ENCODE results near the gene INSIG1. TPM values are rescaled to one million over a fixed set of nuclear protein-coding genes. Genes with fewer than 3 reads are reported as not detected.

Gene INSIG1
- total and polyA plus RNA-seq, 8 donors = 13.5 to 170 (median 21.4) TPM

DNA sequence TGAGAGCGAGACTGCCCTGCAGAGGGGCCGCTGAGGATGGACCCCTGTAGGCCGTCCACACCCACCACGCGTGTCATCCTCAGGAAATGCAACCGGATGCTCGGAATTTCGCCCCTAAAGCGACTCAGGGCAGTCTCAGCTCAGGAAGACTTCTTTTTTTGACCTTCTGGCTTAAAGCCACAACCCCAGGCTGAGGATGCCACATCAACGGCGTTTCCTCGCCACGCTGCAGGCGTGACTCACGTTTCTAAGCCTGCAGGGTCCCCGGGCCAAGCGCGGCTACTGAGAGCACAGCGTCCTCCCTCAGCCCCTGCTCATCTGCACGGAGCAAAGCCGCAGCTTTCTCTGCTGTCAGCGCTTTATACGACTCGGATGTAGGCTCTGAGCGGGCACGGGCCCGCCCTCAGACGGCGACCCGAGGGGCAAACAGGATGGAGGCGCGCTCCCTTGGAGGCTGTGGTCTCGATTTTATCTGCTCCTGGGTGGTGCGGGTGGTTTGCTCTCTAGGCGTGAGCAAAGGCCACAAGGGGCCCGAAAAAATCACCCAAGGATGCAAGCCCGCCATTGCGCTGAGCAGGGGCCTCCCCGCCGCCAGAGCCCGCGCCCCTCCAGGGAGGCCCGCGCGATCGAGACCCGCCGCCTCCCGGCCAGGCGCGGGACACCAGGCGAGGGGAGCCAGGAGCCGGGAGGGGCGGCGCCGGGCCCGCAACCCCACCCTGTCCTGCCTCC, 726 bp upstream of the INSIG1 start:
- ATAC-seq (peak; percentile 41), DNase-seq (peak; percentile 34 to 91 (median 56))
- peaks cover 0 to 41% of the 10 kb centered on the region in 2 donors for H3K4me1 ChIP-seq
- H3K9me3 ChIP-seq = no peaks in the 10 kb centered on the region
- TF ChIP-seq, protein P1, sequence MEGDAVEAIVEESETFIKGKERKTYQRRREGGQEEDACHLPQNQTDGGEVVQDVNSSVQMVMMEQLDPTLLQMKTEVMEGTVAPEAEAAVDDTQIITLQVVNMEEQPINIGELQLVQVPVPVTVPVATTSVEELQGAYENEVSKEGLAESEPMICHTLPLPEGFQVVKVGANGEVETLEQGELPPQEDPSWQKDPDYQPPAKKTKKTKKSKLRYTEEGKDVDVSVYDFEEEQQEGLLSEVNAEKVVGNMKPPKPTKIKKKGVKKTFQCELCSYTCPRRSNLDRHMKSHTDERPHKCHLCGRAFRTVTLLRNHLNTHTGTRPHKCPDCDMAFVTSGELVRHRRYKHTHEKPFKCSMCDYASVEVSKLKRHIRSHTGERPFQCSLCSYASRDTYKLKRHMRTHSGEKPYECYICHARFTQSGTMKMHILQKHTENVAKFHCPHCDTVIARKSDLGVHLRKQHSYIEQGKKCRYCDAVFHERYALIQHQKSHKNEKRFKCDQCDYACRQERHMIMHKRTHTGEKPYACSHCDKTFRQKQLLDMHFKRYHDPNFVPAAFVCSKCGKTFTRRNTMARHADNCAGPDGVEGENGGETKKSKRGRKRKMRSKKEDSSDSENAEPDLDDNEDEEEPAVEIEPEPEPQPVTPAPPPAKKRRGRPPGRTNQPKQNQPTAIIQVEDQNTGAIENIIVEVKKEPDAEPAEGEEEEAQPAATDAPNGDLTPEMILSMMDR (IDR thresholded peaks at IDR 0.05) = peak; percentile 21 to 53
- peaks cover 0 to 15% of the 10 kb centered on the region in 2 donors for H3K36me3 ChIP-seq
- peak overlapping the region; percentile 92 to 95 for H3K27ac ChIP-seq
- no peaks in the 10 kb centered on the region for H3K27me3 ChIP-seq
- intact Hi-C loops (cut with DNase I) = no loop called here
- H3K4me3 ChIP-seq = peak overlapping the region; percentile 52 to 95

DNA sequence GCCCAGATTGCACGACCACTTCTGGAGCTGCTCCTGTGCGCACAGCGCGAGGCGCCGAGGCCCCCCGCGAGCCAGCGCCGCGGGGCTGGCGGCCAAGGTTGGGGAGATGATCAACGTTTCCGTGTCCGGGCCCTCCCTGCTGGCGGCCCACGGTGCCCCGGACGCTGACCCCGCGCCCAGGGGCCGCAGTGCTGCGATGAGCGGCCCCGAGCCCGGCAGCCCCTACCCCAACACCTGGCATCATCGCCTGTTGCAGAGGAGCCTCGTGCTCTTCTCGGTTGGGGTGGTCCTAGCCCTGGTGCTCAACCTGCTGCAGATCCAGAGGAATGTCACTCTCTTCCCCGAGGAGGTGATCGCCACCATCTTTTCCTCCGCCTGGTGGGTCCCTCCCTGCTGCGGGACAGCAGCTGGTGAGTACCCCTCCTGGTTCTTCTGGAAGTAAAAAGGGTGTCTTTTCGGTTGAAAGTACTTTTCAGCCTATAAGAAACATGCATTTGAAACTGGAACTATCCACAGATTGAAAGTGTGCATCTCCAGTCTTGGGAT, 683 bp downstream of the INSIG1 start:
- H3K27ac ChIP-seq = peak overlapping the region; percentile 92 to 95
- H3K36me3 ChIP-seq = peaks cover 0 to 29% of the 10 kb centered on the region in 2 donors
- peak in 2 of 4 donors; percentile 10 to 84 for DNase-seq
- intact Hi-C loops (cut with DNase I) = no loop called here
- ATAC-seq = peak; percentile 1
- H3K27me3 ChIP-seq = no peaks in the 10 kb centered on the region
- no peaks in the 10 kb centered on the region for H3K9me3 ChIP-seq
- TF ChIP-seq, protein P1 (IDR thresholded peaks at IDR 0.05) = no peak
- H3K4me3 ChIP-seq = peak overlapping the region; percentile 82 to 95
- peaks cover 0 to 54% of the 10 kb centered on the region in 2 donors for H3K4me1 ChIP-seq

DNA sequence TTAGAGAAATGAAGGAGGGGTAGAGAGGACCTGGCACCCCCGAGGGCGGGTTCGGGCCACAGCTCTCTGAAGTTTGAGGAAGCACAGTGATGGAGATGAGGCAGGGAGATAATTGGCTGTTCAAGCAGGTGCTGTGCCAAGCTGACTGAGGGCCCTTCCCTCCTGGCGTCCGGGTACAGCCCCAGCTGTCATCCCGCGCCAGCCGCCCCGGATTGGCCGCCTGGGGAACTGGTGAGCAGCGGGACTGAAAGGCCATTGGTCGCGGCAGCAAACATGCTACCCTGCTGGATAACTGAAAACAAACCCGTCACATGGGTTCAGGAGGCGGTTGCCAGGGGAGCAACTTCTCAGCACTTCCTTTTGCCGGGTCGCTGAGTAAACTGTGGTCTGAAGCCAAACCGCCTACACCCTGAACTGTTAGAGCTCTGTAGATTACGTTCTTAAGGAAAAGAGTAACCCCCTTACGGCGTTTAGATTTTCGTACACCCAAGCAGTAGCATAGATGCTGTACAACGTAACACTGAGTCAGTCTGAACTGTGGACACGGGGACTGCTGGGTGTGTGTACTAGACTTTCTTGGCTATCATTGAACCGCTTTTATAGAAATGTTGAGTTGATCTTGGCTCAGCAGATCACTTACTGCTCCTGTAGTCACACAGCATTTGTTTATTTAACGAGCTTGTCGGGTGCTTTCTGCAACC, 1.3 kb downstream of the INSIG1 start:
- TF ChIP-seq, protein P1 (IDR thresholded peaks at IDR 0.05) = peak in 1 of 2 donors; percentile 27
- H3K27ac ChIP-seq = peak overlapping the region; percentile 92 to 95
- H3K9me3 ChIP-seq = no peaks in the 10 kb centered on the region
- peaks cover 0 to 54% of the 10 kb centered on the region in 2 donors for H3K4me1 ChIP-seq
- DNase-seq (peak; percentile 74 to 99 (median 94)), ATAC-seq (peak; percentile 84)
- H3K36me3 ChIP-seq = peaks cover 0 to 35% of the 10 kb centered on the region in 2 donors
- H3K27me3 ChIP-seq = no peaks in the 10 kb centered on the region
- intact Hi-C loops (cut with DNase I) = no loop called here
- peak overlapping the region; percentile 82 to 95 for H3K4me3 ChIP-seq

DNA sequence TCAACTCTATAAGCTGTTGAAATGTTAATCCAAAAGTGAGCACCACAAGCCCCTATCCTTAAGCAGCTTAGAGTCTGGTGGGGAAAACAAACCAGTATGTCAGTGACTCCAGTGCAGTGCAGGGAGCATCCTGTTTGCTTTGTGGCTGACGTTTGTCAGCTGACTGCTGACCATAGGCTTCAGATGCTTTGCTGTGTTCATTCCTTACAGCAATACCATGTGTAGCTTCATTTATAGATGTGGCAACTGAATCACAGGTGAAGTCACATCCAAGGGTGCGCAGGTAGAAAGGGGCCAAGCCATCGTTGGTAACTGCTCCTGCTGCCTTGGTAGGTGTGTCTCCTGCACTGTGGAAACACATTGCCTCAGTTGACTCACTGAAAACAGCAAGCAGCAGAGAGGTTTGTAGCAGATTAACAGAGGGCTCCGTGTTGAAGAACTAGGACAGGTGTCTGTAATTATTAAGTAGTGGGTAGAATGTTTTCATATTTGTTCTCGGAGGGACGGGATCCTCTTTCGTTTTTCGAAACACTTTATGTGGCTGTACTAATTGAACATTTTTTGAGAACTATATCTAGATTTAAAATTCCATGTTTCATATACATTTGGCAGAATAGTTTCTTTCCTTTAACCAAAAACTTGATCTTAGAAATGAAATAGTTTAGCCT, 2.0 kb downstream of the INSIG1 start:
- intact Hi-C loops (cut with DNase I) = no loop called here

More for the DNA sequence above, 2.0 kb downstream of the INSIG1 start:
- ATAC-seq = no peak
- no peak for DNase-seq
- H3K4me1 ChIP-seq = peaks cover 0 to 54% of the 10 kb centered on the region in 2 donors
- H3K4me3 ChIP-seq = peak overlapping the region; percentile 82 to 95
- TF ChIP-seq, protein P1 (IDR thresholded peaks at IDR 0.05) = no peak
- no peaks in the 10 kb centered on the region for H3K27me3 ChIP-seq
- no peaks in the 10 kb centered on the region for H3K9me3 ChIP-seq
- H3K36me3 ChIP-seq = peaks cover 0 to 42% of the 10 kb centered on the region in 2 donors
- peak overlapping the region; percentile 92 to 95 for H3K27ac ChIP-seq

All from left lung (tissue), 10 donors.